HCT116 (cell line): ENCODE data around the gene SERINC4. TPM values are rescaled to one million over a fixed set of nuclear protein-coding genes. Genes with fewer than 3 reads are reported as not detected.
"Not testable (repeated sequence)": the region's sequence is repeated elsewhere in the genome, so short reads cannot be mapped to it uniquely, and the experiment has no call there.

Experiments
- ATAC-seq: fragments of 200-7000 bp; cut with Tn5 transposase; 2 replicates; pipeline ENCODE4 v1.9.1; 2020; ENCODE audit warnings: mild to moderate bottlenecking, moderate library complexity
- BruUV-seq: library from RNA; stranded (reverse); fragments of 400-500 nt; replicated peaks from 2 replicates; lab custom pipeline; 2021; lab: Mats Ljungman, UMichigan
- CTCF ChIA-PET: fragments of 300-600 bp; sonication (Branson Sonifier 250); formaldehyde crosslinking; loops from one replicate; lab custom pipeline; 2021; ENCODE audit warnings: antibody characterized with exemption; lab: Charles Lee
- POLR2A ChIA-PET: fragments of 300-600, 350-600 bp; sonication (Branson Sonifier 250); formaldehyde crosslinking; loops from one replicate; lab custom pipeline; 2021; ENCODE audit warnings: antibody characterized with exemption; lab: Charles Lee
- RAD21 ChIA-PET, 2 experiments: fragments of 300-600 bp; sonication (Branson Sonifier 250); formaldehyde crosslinking; loops; one replicate each; lab custom pipeline; 2023; ENCODE audit warnings: low total read pairs in 2 of 2; ENCODE audit not compliant: uncharacterized antibody in 2 of 2, unreplicated experiment in 2 of 2, low non-redundant PET in 1 of 2; lab: Charles Lee
- DNase-seq: peaks from one replicate; pipeline ENCODE4 v3.0.0-alpha.2; 2010; ENCODE audit warnings: low read depth, low spot score
- H2AFZ ChIP-seq: fragments of 200-600 bp; shearing (Covaris generic), sonication (generic); 2 replicates; pipeline ENCODE4 v1.6.1; 2017; ENCODE audit warnings: low read depth, mixed run types, mixed read lengths, antibody characterized with exemption, low read length; ENCODE audit not compliant: poor library complexity, severe bottlenecking
- H3K27ac ChIP-seq: 2 replicates; pipeline ENCODE4 v1.5.1; 2012; ENCODE audit warnings: low read depth, low read length
- H3K27me3 ChIP-seq: fragments of 200-600 bp; sonication (generic); 2 replicates; pipeline ENCODE4 v1.6.1; 2016; ENCODE audit warnings: mixed run types, low read length, mixed read lengths; ENCODE audit not compliant: insufficient read depth
- H3K36me3 ChIP-seq, 2 experiments: fragments of 200-500 bp in 1 of 2; fragments of 200-600 bp in 1 of 2; sonication (Bioruptor generic) in 1 of 2; sonication (generic) in 1 of 2; 2 replicates each; pipeline versions ENCODE4 v1.5.1 to v1.6.1; 2014 to 2016; ENCODE audit warnings: low read length in 2 of 2, inconsistent platforms in 1 of 2, mixed read lengths in 1 of 2, mixed run types in 1 of 2; ENCODE audit not compliant: insufficient read depth in 2 of 2, control insufficient read depth in 1 of 2
- H3K4me1 ChIP-seq, 2 experiments: fragments of 200-600 bp in 1 of 2; sonication (generic) in 1 of 2; 2 replicates each; pipeline versions ENCODE4 v1.5.1 to v1.6.1; 2012 to 2017; ENCODE audit warnings: low read length in 2 of 2, inconsistent platforms in 1 of 2, mild to moderate bottlenecking in 1 of 2, mixed read lengths in 1 of 2, mixed run types in 1 of 2, moderate library complexity in 1 of 2; ENCODE audit not compliant: insufficient read depth in 2 of 2, control insufficient read depth in 1 of 2
- H3K4me2 ChIP-seq: fragments of 200-600 bp; sonication (generic); 2 replicates; pipeline ENCODE4 v1.6.1; 2017; ENCODE audit warnings: mixed run types, low read length, mixed read lengths
- H3K4me3 ChIP-seq, 2 experiments: fragments of 200-600 bp in 1 of 2; sonication (generic) in 1 of 2; replicated peaks in 1 of 2; 2 replicates each; pipeline ENCODE4 v1.5.1; 2011 to 2016; ENCODE audit warnings: low read length in 2 of 2, control low read depth in 1 of 2, low read depth in 1 of 2, mild to moderate bottlenecking in 1 of 2, mixed read lengths in 1 of 2, mixed run types in 1 of 2
- H3K79me2 ChIP-seq: fragments of 200-600 bp; sonication (generic); 2 replicates; pipeline ENCODE4 v1.6.1; 2017; ENCODE audit warnings: mild to moderate bottlenecking, mixed run types, low read length, moderate library complexity, mixed read lengths; ENCODE audit not compliant: insufficient read depth
- H3K9ac ChIP-seq: fragments of 200-600 bp; sonication (generic); 2 replicates; pipeline ENCODE4 v1.6.1; 2016; ENCODE audit warnings: low read length, mixed read lengths
- H3K9me2 ChIP-seq: fragments of 200-600 bp; sonication (generic), shearing (Covaris generic); 2 replicates; pipeline ENCODE4 v1.6.1; 2017; ENCODE audit warnings: mixed run types, mild to moderate bottlenecking, moderate library complexity; ENCODE audit not compliant: insufficient read depth
- H3K9me3 ChIP-seq, 2 experiments: fragments of 200-500 bp in 1 of 2; fragments of 200-600 bp in 1 of 2; sonication (Bioruptor generic) in 1 of 2; sonication (generic) in 1 of 2; 2 replicates each; pipeline ENCODE4 v1.6.1; 2014 to 2017; ENCODE audit warnings: low read length in 2 of 2, mixed read lengths in 2 of 2, inconsistent platforms in 1 of 2, low read depth in 1 of 2, mild to moderate bottlenecking in 1 of 2, mixed run types in 1 of 2, moderate library complexity in 1 of 2; ENCODE audit not compliant: control insufficient read depth in 1 of 2, insufficient read depth in 1 of 2
- H4K20me1 ChIP-seq: fragments of 200-600 bp; sonication (generic), shearing (Covaris generic); 2 replicates; pipeline ENCODE4 v1.6.1; 2017; ENCODE audit warnings: mixed run types, mild to moderate bottlenecking, moderate library complexity; ENCODE audit not compliant: insufficient read depth
- ELF1 ChIP-seq: IDR thresholded peaks from 2 replicates; pipeline ENCODE4 v1.6.1; 2012; ENCODE audit warnings: low read depth, borderline replicate concordance
- JUND ChIP-seq: IDR thresholded peaks from 2 replicates; pipeline ENCODE4 v1.6.1; 2012
- POLR2A ChIP-seq: IDR thresholded peaks from 2 replicates; pipeline ENCODE4 v1.7.0; 2011; ENCODE audit warnings: borderline replicate concordance; ENCODE audit not compliant: insufficient read depth, insufficient read length; ENCODE audit errors: extremely low read depth
- SIN3A ChIP-seq: IDR thresholded peaks from 2 replicates; pipeline ENCODE4 v1.6.1; 2012; ENCODE audit warnings: low read depth
- SP1 ChIP-seq: IDR thresholded peaks from 2 replicates; pipeline ENCODE4 v1.6.1; 2012; ENCODE audit warnings: low read depth
- ZBTB33 ChIP-seq: IDR thresholded peaks from 2 replicates; pipeline ENCODE4 v1.6.1; 2011; ENCODE audit warnings: mild to moderate bottlenecking, low read length, moderate library complexity; ENCODE audit not compliant: insufficient replicate concordance; ENCODE audit errors: extremely low read depth
- ZNF274 ChIP-seq: fragments of 200-500 bp; sonication (Bioruptor generic); IDR thresholded peaks from 2 replicates; pipeline ENCODE4 v1.6.1; 2014; ENCODE audit warnings: mild to moderate bottlenecking, low read depth, low read length, inconsistent platforms
- intact Hi-C: fragments of 100-400 bp; cut with micrococcal nuclease; formaldehyde crosslinking; loops from 2 replicates; pipeline ENCODE4 v1.10.0; 2022
- total RNA-seq: library from RNA; stranded (reverse); gene quantifications from one replicate; pipeline ENCODE4 v1.2.1, GENCODE V29; 2021; ENCODE audit not compliant: unreplicated experiment
- TF ChIP-seq, protein P1 (sequence below): IDR thresholded peaks from 2 replicates; pipeline ENCODE4 v1.6.1; 2012

The SERINC4 gene
- total RNA-seq, 1 experiment from 2014 or later, result 0.12 TPM

- TF ChIP-seq ZBTB33 (peak; percentile 35), ELF1 (peak; percentile 82), JUND (no peak)
Observed at GRCh38 chr15:43824302-43825246, 24.6 kb upstream of the SERINC4 start, which contains the start of gene MFAP1 (continued).

DNA sequence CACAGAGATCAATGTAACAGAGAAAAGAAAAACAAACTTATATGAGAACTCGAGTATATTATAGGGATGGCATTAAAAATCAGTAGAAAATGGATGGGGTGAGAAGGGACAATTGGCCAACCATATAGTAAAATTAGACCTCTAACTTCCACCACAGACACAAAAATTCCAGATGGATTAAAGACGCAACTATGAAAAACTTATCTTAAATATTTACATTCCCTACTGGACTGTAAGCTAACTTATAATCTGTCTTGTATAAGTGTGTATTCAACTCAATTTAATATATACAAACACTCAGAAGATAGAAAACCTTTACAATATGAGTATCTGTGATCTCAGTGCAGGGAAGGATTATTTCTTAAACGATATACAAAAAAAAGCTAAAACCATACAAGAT, 21.5 kb upstream of the SERINC4 start:
- Histone ChIP-seq H3K27me3 (no peaks in the 10 kb centered on the region), H3K4me3 (no peak overlapping the region), H3K27ac (no peak overlapping the region), H3K9ac (no peak overlapping the region), H3K4me2 (no peak overlapping the region), H3K36me3 (peaks cover 12 to 16% of the 10 kb centered on the region in 2 experiments), H3K79me2 (peaks cover 77% of the 10 kb centered on the region), H4K20me1 (no peaks in the 10 kb centered on the region), H3K4me1 (peaks cover 15 to 25% of the 10 kb centered on the region in 2 experiments), H3K9me3 (no peaks in the 10 kb centered on the region), H2AFZ (no peak overlapping the region), H3K9me2 (no peaks in the 10 kb centered on the region)
- TF ChIP-seq ZNF274, result no peak
- TF ChIP-seq SP1, result no peak
- no peak for TF ChIP-seq POLR2A
- TF ChIP-seq, protein P1, sequence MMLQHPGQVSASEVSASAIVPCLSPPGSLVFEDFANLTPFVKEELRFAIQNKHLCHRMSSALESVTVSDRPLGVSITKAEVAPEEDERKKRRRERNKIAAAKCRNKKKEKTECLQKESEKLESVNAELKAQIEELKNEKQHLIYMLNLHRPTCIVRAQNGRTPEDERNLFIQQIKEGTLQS, result no peak
- TF ChIP-seq SIN3A, result no peak
- intact Hi-C loops, result no loop called here
- ATAC-seq (no peak), DNase-seq (no peak)
- POLR2A ChIA-PET, result no interaction called here
- RAD21 ChIA-PET, result no interaction called here
- no TSS peak for BruUV-seq
- CTCF ChIA-PET, result interaction anchor here (0.5 kb wide), 1 partner anchor 44 kb away, joined by 6 read pairs; no protein-coding TSS in a partner anchor

GRCh38 chr15:43815064-43815463, 15.0 kb upstream of the SERINC4 start:
- H3K27me3 ChIP-seq, H2AFZ ChIP-seq, H3K9me2 ChIP-seq, H3K9ac ChIP-seq, H3K9me3 ChIP-seq, H3K27ac ChIP-seq, POLR2A ChIA-PET, H3K4me2 ChIP-seq, DNase-seq, H3K4me3 ChIP-seq, intact Hi-C loops, CTCF ChIA-PET, RAD21 ChIA-PET, BruUV-seq, H3K4me1 ChIP-seq, H4K20me1 ChIP-seq, ATAC-seq: not testable (repeated sequence)
- Histone ChIP-seq H3K36me3 (peaks cover 46 to 50% of the 10 kb centered on the region in 2 experiments), H3K79me2 (peaks cover 37% of the 10 kb centered on the region)
